Measurements from ENCODE around the gene AVPR1B.
A peak's percentile ranks its signal among the peaks of the same experiment; 100 is the strongest.

AVPR1B gene

DNA sequence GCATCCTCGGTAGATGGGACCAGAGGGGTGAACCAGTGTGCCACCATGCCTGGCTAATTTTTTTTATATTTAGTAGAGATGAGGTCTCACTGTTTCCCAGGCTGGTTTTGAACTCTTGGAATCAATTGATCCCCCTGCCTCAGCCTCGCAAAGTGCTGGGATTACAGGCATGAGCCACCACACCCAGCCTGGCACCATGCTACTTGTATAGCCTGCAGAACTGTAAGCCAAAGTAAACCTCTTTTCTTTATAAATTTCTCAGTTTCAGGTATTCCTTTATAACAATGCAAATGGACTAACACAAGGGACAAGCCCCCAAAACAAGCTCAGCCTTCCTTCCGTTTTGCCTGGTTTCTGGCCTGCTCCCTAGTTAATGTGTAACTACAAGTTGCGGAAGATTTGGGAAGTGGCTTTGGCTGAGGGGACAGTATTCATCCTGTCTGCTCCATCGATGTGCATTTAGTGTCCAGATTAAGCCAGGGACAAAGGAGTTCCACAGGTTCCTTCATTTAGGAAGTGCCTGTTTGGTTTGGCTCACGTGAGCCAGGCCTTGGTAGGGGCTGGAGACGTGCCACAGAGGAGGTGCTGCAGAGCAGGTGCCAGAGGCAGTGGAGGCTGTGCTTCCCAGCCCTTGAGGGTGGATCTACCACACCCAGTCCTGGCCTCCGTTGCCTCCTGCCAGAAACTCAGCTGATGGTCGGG, 4.4 kb downstream of the AVPR1B start:
- no peak for DNase-seq (ENCODE audit: low read depth)

DNA sequence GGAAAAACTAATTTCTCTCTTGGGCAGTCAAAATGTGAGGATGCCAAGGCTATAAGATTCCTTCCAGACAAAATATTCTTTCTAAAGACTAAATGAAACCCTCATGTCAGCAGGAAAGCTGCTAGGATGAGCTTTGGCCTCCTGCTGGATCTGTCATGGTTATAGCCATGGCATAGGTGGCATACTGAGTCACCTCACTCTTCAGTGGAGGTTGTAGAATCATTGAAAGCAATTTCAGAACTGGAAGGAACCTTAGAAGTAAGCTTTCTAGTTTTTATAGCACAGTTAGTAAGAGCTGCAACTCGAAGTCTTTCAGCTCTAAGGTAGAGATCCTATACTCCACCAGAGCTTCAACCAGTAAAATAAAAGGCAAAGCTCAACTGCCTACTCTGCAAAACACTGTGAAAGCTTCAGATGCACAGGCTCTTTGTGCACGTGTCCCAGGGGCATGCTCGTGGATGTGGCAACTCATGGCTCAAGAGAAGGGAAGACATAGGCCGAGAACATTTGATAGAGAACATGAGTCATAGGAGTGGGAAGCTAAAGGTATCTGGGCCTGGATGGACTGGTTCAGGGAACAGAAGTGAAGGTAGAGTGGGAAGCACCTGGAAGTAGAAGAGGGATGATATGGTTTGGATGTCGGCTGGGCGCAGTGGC, 5.8 kb downstream of the AVPR1B start:
- no peak for DNase-seq (ENCODE audit: low read depth)

DNA sequence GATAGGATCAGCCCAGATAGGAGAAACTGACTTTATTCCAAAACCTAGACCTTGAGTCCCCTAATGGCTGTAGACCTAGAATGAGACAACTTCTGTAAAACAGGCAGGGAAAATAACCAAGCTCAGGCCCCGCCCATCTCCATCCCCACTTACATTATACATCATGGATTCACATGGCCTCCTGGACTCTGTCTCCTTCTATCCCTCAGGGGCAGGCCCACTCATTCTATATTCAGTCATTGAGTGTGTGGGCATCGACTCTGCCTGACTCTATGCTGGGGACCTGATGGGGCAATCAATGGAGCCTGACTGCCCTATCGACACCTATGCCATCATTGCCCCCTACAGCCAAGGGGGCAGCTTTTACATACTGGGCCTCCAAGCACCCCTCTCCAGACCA, 6.4 kb downstream of the AVPR1B start:
- DNase-seq (ENCODE audit: low read depth), result no peak

DNA sequence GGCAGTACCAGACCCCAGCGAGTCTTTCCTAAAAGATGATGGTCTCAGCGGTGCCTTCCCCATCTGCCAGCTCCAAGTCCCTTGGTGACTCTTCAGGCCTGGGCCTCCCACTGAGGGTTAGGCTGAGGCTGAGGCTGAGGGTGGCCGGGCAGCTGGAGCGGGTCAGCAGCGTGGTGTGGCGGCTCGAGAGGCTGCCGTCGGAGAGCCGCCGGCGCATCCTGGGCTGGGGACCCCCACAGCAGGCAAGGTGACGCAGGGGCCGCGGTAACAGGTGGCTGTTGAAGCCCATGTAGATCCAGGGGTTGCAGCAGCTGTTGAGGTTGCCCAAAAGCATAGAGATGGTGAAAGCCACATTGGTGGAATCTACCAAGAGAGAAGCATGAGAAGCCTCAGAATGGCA, 7.0 kb downstream of the AVPR1B start:
- DNase-seq (ENCODE audit: low read depth), result no peak

DNA sequence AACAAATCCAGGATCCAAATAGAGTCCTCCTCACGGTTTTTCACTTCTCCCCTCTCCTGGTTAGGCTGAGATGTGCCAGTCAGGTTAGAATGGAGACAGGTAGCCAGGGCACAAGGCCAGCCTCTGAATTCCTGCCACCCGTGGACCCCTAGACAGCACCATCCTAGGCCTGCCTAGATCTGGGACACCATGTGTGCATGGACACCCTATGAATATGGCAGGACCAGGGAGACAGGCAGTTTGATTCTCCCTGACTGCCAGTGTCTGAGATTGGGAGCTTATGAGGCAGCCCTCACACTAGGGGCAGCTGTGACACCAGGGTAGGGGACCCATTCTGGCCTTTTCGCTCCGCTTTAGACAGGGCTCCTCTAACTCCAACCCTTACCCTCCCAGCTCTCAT, 7.5 kb downstream of the AVPR1B start:
- no peak for DNase-seq (ENCODE audit: low read depth)

DNA sequence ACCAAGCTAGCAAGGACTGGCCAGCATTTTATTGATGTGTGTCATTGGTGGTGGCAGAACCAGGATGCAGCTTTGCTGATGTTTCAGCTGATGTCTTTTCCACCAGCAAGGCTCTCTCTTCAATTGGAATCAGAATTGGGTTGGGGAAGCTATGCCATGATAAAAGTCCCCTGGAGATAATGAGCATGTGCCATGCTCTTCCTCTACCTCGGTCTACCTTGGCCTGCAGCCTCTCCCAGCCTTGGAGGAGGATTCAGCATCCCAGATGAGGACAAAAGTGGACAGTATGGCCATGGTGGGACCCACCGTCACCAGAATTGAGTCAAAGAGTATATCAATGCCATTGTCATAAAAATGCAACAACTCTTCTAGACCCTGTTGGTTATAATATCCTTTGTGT, 8.6 kb downstream of the AVPR1B start:
- DNase-seq (ENCODE audit: low read depth), result no peak

DNA sequence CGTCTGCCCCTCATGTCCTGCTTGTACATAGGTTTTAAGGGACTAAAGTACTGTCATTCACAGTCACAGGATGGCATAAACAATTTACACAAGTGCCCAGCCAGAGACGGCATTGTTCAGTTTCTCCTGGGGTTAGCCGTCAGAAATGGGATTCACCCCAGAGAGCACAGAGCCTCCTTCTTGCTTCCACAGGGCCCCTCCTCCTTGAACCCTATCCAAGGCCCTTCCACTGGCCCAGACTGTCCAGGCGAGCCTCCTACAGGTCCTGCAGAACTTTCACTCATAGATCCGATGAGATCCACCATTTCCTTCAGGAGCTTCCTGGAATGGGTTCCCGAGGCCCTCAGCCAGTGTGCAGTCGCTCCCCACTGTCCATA, 10.0 kb downstream of the AVPR1B start:
- DNase-seq (ENCODE audit: low read depth), result no peak

DNA sequence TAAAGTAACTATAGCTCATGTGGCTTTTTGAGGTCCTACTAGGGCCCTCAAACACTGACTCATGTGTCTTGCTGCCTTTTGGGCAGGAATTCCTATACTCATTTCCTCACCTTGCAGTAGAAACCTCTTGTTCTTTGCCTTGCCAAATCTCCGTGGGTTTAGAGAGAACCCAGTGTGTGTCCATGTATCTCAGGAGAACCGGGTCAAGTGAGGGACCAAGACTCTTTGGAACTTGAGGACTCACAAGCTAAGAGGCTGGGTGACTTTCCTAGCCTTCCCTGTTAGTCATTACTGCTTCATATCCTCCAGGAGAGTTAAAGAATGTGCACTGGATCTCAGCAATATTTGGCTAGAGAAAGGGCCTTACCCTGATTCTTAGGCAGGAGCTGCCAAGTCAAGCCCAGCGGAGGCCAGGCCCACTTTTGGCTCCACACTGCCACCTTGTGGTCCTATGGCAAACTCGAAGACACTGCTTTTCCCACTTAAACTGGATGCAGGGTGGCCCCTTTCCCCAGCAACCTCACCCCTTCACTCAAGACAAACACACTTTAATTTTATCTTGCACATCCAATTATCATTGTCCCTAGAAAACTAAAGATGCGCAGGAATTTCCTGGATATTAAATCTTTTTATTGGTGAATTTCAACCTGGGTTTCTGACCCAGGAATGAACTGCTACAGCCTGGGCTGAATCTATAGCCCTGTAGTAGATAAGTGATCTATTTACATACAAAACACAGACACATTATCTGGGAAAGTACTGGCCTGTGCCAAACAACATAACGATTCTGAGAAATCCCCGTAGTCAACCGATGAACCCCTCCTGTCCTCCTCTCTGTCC, 10.6 kb downstream of the AVPR1B start:
- peak; percentile 74 for DNase-seq (ENCODE audit: low read depth)

DNA sequence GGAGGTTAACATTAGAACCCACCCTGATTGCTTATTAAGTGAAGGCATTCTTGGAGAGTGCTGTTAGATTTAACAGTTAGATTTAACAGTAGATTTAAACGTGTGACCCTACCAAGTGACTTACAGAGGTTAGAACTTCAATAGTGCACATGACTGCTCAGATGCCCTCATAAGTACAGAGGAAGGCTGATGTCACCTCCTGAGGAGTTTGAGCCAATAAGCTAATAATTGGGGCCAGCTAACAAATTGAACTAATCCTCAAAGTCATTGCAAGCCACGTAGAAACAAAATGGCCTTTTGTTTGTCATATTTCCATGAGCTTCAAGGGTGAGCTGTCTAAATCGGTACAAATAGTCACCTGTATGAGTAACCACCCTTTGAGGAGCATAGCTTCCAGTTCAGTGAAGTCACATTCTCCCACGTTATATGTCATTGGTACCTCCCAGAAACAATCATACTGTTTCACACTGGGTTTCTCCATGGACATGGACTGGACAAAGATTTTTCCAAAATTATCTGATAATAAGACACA, 11.7 kb downstream of the AVPR1B start:
- DNase-seq (ENCODE audit: low read depth), result no peak

DNA sequence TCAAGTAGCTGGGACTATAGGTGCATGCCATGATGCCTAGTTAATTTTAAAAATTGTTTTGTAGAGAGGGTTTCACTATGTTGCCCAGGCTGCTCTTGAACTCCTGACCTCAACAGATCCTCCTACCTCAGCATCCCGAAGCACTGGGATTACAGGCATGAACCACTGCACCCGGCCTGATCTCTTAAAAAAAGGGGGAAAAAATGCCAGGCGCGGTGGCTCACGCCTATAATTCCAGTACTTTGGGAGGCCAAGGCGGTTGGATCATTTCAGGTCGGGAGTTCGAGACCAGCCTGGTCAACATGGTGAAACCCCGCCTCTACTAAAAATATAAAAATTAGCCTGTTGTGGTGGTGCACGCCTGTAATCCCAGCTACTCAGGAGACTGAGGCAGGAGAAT, 13.2 kb downstream of the AVPR1B start:
- DNase-seq (ENCODE audit: low read depth), result no peak

DNA sequence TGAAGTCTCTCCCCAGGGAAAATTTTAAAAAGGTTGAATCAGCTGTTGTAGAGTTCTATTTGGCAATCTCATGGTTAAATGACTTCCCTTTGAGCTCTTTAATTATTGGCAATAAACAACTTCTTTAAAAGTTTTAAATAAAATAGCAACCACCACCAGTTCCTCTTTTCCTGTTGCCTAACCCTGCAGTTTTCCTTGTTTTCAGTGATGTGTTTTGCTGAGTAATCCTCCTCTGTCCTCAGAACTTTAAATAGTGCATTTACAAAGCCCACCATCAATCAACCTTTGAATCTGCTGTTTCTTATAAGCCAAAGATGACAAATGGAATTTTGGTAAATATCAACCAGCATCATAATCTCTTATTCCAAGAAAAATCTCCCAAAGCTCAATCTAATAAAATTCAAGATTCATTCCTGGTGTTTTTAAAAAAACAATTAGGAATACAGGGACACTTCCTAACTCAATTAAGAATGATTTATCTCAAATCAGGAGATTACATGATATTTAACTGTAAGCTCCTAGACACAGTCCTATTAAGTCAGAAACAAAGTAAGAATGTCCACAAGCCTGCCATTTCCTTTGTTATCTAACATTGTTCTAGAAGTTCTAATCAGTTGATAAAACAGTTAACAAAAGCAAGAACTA, 14.8 kb downstream of the AVPR1B start:
- DNase-seq (ENCODE audit: low read depth), result no peak

DNA sequence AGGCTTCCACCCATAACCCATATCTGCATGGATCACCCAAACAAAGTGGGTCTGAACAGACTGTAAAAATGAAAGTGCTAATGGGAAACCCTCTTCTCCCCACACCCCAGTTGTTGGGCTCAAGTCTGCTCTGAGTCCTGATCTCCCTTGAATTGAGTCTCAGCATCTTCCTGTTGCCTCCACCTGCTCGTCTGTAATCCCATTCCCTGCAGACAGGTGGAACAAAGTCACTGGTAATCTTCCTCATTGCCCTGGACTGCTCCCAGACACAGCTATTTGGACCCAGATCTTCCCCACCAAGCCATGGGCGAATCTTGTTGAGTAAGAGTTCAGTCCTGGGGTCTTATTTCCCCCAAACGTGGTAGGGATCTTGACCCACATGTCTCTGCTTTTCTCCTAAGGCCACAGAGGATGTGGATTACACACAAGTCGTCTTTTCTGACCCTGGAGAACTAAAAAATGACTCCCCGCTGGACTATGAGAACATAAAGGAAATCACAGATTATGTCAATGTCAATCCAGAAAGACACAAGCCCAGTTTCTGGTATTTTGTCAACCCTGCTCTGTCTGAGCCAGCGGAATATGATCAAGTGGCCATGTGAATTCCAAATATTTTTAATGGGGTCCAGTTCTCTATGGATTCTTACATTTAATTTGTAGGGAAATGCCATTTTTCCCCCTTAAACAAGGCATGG, 15.7 kb downstream of the AVPR1B start:
- DNase-seq (ENCODE audit: low read depth), result no peak

DNA sequence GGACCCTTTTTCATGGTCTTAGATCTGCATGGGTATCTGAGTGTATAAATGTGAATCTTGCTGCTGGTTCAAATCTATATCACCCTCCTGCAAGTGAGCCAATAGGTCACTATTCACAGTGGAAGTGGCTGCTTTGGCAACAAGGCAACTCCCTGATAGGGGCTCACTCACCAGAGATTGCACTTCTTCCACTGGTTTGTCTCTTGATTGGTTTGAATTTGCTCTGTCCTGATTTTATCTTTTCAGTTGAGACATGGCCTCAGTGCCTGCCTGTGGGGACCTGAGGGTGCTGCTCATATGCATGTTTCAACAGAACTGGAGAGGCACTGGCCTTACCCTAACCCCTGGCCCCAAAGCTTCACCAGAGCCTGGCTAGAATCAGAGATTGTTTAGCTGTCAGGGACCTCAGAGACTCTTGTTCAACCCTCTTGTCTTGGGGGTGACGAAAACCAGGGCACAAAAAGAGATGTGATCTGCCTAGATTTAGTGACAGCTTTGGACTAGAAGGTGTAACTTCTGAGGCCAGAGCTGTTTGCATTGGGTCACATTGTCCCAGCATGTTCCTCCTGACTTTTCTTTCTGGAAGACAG, 16.9 kb downstream of the AVPR1B start:
- DNase-seq (ENCODE audit: low read depth), result no peak

DNA sequence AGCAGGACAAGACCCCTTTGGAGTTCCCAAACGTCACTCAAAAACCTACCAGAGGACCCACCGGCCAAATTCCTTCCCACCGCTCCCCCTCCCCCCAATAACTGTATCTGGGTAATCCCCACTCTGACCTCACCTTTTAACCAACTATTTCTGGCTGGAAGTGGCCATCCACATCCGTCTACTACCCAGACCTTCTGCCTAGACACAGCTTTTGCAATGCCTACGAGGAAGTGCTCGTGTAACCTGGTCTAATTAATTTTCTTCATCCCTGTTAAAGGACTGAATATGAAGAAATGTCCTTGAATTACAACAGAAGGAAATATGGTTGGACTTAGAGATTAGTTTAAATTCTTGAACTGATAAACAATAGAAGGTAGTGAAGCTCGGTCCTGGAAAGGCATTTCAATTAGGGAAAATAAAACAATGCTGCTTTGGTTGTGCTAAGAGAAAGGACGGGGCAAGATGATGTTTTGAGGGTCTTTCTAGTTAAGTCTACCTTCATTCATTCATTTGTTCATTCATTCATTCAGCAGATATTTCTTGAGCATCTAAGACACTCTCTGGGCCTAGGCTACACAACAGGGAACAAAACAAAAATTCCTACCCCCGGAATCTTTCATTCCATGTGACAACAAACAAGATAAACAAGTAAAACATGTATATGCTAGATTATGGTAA, 18.8 kb downstream of the AVPR1B start:
- no peak for DNase-seq (ENCODE audit: low read depth)

DNA sequence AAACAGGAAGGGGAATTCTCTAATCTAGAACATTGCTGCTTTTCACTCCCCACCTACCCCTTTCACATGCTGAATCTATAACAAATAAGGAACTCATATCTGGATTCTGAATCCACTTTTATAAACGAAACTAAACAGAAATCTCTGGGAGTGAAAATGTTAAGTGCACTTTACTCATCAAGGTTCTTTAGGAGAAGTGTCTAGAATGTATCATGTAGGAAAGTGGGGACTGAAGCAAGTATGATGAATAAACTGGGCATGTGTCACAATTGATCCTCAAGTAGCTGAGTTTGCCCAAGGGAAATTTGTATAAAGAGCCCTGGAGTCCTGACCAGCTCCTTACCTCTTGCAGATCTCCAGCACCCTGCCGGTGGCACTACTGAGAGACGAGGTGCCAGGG, 19.8 kb downstream of the AVPR1B start:
- DNase-seq (ENCODE audit: low read depth), result no peak

DNA sequence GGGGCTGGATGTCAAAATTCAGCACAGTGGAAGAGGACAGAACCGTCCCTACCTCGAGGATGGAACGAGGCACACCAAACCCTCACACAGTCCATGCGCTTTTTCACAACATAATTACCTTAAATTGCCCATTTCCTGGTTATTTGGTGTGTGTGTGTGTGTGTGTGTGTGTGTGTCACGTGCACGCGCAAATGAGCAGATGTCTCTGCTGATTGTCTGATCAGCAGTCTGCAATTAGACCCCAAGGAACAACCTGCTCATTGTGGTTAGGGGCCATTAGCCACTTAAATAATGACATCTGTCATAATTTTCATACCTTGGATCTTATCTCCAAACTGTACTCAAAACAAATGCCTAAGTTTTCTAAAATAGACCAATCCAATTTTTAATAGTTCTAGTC, 23.2 kb downstream of the AVPR1B start:
- DNase-seq (ENCODE audit: low read depth), result no peak

DNA sequence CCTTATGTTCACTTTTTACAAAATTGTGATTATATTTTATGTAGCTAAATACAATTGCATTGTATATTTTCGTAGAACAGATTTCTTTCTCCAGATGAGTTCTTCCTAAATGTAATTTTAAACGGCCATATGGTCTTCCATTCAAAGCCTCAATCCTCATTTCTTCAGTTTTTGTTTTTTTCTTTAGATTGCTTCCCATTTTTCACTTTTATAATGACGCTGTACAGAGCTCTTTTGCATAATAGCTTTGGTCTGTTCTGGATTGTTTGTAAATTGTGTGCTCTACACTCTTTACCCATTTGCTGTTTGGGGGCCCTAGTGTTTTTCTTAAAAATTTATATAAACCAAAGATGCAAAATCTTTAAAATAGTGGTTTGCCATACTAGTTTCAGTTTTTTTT, 27.8 kb downstream of the AVPR1B start:
- no peak for DNase-seq (ENCODE audit: low read depth)

DNA sequence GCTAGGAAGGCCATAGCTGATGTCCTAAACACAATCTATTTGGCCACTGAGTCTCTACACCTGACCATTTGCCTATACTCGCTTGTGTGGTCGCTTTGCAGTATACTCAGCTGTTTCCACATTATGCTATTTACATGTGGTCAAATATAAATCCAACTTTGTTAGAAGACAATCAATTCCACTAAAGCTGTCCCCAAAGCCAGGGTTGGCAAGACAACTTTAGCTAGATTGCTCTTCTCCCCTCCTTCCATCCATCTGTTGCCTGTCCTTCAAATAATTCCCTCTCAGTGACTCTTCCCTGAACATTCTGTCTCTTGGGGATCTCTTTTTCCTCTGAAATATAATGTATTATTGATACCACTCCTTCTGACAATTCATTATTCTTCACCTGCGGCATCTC, 30.1 kb downstream of the AVPR1B start:
- no peak for DNase-seq (ENCODE audit: low read depth)

DNA sequence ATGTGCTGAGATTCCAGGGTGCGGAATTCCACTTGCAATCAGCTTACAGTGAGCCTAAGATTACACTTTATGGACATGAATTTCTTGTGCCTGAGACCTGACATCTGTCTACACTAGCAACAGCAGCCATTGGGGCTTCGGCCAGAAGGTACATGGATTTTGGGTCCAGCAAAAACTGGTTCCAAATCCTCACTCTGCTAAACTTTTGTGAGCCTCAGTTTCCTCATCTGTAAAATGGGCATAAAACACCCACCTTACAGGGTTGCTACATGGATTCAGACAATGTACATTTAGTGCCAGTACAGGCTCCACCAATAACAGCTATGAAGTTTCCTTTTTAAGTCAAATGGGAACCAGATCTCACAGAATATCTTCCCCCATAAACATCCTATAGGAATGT, 33.4 kb downstream of the AVPR1B start:
- DNase-seq (ENCODE audit: low read depth), result no peak

DNA sequence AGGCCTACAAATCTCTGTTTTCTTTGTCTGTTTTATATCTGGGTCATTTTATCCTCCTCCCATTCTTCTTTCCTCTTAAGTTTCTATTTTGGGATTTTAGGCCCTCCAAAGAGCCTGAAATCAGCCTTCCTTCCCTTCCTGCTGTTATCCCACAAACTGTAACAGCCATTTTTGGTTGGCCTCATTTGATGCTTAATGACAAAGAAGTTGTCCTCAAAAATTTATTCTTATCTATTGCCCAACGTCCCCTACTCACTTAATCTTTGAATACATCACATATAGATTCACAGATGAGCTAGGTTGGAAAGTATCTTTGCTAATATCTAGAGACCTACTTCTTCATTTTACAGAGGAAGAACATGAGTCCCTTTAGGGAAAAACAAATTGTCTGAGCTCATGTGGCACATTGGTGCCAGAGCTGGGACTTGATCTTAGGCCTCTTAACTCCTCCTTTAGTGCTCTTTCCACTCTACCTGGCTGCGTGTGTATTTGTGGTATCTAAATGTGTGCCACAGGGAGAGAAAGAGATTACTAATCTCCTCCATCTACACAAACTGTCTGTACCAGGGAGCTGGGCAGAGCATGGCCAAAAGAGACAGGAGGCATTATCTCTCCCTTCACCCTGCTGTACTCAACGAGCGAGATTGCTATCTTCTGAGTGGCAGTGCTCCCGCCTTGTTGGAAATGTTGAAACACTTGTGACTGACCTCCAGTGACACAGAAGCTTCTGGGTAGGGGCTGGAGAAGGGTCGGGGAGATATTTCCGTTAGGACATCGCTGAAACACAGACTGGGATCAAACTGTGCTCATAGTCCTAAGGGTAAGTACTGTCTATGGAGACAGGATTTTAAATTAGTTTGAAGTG, 34.1 kb downstream of the AVPR1B start:
- DNase-seq (ENCODE audit: low read depth), result no peak

Data from activated T-cell treated with anti-CD3 and anti-CD28 coated beads for 1 hour (primary cell).